ENCODE results near the gene HTRA1.

GRCh38 chr10:122462533-122463465 lies 1.4 kb downstream of the HTRA1 start:
- TF ChIP-seq CTCF (IDR thresholded peaks at IDR 0.05) (no peak), POLR2A (IDR thresholded peaks at IDR 0.05) (no peak), EP300 (IDR thresholded peaks at IDR 0.05) (no peak), POLR2AphosphoS5 (IDR thresholded peaks at IDR 0.05) (peak in 3 of 4 donors; percentile 19 to 52 (median 39))

Data from sigmoid colon (tissue), 4 donors.